Stomach (tissue), 9 donors: ENCODE results near the gene GPRC5B. TPM values are rescaled to one million over a fixed set of nuclear protein-coding genes. Genes with fewer than 3 reads are reported as not detected.

Experiments
- DNase-seq, 2 donors: peaks; one replicate each; pipeline versions ENCODE4 v3.0.0 to v3.0.0-alpha.2; 2013 to 2019
- H3K27ac ChIP-seq, 5 donors: fragments of 200-600 bp in 4 of 5; sonication (generic) in 4 of 5; one replicate each; pipeline ENCODE4 v1.5.1; 2013 to 2019; ENCODE audit warnings: mild to moderate bottlenecking in 1 of 5, moderate library complexity in 1 of 5
- H3K27me3 ChIP-seq, 3 donors: fragments of 200-600 bp; sonication (generic); one replicate each; pipeline ENCODE4 v1.5.1; 2017 to 2019; ENCODE audit warnings: mixed run types in 1 of 3
- H3K36me3 ChIP-seq, 4 donors: fragments of 200-600 bp; sonication (generic); 1 replicate in 3 of 4; 2 replicates in 1 of 4; pipeline ENCODE4 v1.5.1; 2016 to 2019
- H3K4me1 ChIP-seq, 4 donors: fragments of 200-600 bp; sonication (generic); one replicate each; pipeline ENCODE4 v1.5.1; 2016 to 2019
- H3K4me3 ChIP-seq, 4 donors: fragments of 200-600 bp; sonication (generic) in 3 of 4; one replicate each; pipeline ENCODE4 v1.5.1; 2016 to 2019; ENCODE audit warnings: mild to moderate bottlenecking in 1 of 4
- H3K9me3 ChIP-seq, 4 donors: fragments of 200-600 bp; sonication (generic); one replicate each; pipeline ENCODE4 v1.5.1; 2016 to 2019
- EP300 ChIP-seq: sonication (generic); formaldehyde crosslinking; IDR thresholded peaks from one replicate; pipeline ENCODE4 v1.6.1; 2017; ENCODE audit warnings: antibody characterized with exemption
- POLR2A ChIP-seq, 4 donors: fragments of 450-650 bp; IDR thresholded peaks; one replicate each; pipeline ENCODE4 v1.6.1; 2016; ENCODE audit warnings: antibody characterized with exemption in 4 of 4, control low read depth in 2 of 4, mild to moderate bottlenecking in 1 of 4, moderate library complexity in 1 of 4
- POLR2AphosphoS5 ChIP-seq, 3 donors: sonication (generic); formaldehyde crosslinking; IDR thresholded peaks; one replicate each; pipeline ENCODE4 v1.6.1; 2016; ENCODE audit warnings: antibody characterized with exemption in 3 of 3
- WGBS, 5 donors: extraction: QIAGEN DNeasy Blood & Tissue Kit in 3 of 5; methylation state at CpG; one replicate each; pipeline versions ENCODE4 v1.1.5 to v1.1.7; 2013 to 2018; 5-methylcytosine and 5-hydroxymethylcytosine counted together
- intact Hi-C: fragments of 100-400 bp; cut with DNase I; formaldehyde crosslinking; loops from one replicate; pipeline ENCODE4 v1.15.1; 2023; ENCODE audit warnings: low total_unique reads
- polyA plus RNA-seq, 3 donors: library from polyadenylated mRNA; stranded (reverse); fragments of 200-250 nt; gene quantifications; one replicate each; pipeline ENCODE4 v1.2.3, GENCODE V29; 2013
- total RNA-seq, 5 donors: library from RNA; depleted of rRNA; stranded (reverse); fragments of >200 nt; gene quantifications; one replicate each; pipeline versions ENCODE4 v1.1.0 to v1.2.3, GENCODE V29; 2014 to 2016
- TF ChIP-seq, protein P1 (sequence below), 7 experiments: fragments of 450-650 bp in 4 of 7; fragments of 200-600 bp in 3 of 7; sonication (generic) in 3 of 7; IDR thresholded peaks; one replicate each; pipeline ENCODE4 v1.5.1; 2016 to 2019; ENCODE audit warnings: antibody characterized with exemption in 7 of 7, control low read depth in 2 of 7, mild to moderate bottlenecking in 1 of 7
- donor health status: healthy with polysubstance abuse.
- donor health status: Bipolar disorder and iron deficiency.
- donor health status: healthy.

Gene GPRC5B
- total and polyA plus RNA-seq, 8 donors: 6.1 to 77.2 (median 24.6) TPM

DNA sequence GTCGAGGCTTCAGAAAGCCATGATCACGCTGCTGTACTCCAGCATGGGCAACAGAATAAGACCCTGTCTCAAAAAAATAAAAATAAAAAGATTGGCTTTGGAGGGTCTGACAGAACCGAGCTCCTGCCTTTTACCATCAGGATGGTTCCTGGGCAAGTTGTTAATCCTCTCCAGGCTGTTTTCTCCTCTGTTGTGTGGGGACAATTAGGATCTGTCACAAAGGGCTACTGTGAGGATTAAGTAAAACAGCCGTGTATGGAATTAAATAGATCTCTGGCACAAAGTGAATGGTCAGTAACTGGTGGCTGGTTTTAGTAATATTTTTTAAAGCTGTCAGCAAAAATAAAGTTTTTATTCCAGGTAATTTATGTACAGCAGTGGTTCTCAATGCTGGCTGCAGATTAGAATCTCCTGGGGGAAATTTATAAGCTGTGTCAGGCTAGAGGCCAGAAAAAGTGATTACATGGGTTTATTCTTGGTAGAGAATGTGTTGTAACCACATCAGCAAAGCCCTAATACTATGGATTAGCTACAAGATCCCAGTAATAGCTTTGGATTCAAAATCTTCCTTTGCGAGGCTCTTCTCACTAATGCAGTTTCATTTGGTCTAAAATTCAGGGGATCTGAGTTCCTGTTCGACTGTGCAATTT, 47.2 kb downstream of the GPRC5B start:
- DNase-seq: no peak
- Histone ChIP-seq H3K4me3 (no peak overlapping the region), H3K36me3 (peaks cover 0 to 6% (median 0%) of the 10 kb centered on the region in 4 donors), H3K27me3 (no peaks in the 10 kb centered on the region), H3K27ac (no peak overlapping the region), H3K9me3 (no peaks in the 10 kb centered on the region), H3K4me1 (peaks cover 0 to 13% (median 0%) of the 10 kb centered on the region in 4 donors)
- intact Hi-C loops: no loop called here
- TF ChIP-seq POLR2A (IDR thresholded peaks at IDR 0.05): no peak
- TF ChIP-seq POLR2AphosphoS5 (IDR thresholded peaks at IDR 0.05): no peak
- TF ChIP-seq, protein P1, sequence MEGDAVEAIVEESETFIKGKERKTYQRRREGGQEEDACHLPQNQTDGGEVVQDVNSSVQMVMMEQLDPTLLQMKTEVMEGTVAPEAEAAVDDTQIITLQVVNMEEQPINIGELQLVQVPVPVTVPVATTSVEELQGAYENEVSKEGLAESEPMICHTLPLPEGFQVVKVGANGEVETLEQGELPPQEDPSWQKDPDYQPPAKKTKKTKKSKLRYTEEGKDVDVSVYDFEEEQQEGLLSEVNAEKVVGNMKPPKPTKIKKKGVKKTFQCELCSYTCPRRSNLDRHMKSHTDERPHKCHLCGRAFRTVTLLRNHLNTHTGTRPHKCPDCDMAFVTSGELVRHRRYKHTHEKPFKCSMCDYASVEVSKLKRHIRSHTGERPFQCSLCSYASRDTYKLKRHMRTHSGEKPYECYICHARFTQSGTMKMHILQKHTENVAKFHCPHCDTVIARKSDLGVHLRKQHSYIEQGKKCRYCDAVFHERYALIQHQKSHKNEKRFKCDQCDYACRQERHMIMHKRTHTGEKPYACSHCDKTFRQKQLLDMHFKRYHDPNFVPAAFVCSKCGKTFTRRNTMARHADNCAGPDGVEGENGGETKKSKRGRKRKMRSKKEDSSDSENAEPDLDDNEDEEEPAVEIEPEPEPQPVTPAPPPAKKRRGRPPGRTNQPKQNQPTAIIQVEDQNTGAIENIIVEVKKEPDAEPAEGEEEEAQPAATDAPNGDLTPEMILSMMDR (IDR thresholded peaks at IDR 0.05): no peak
- TF ChIP-seq EP300: no peak
- WGBS, 5 donors: 64 to 81% (median 77%) methylated on average over 6 of the region's 6 CpGs

DNA sequence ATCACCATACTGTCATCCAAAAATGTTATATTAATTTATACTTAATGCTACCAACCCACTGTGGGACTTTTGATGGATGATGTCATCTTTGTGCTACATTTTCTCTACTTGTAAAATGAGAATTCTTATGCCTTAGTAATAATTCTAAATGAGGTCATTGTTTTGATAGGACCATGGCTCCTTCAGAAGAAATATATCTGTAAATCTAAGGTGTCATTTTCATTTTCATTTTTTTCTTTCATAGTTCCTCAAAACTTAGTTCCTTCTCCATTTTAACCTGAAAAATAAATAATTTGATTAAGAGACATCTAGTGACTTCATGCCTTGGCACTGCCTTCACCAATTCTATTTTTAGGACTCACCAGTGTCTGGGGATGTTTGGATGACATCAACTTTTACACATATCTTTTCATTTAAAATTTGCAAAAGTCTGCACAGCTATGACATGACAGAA, 48.7 kb downstream of the GPRC5B start:
- Histone ChIP-seq H3K4me1 (peaks cover 0 to 13% (median 1%) of the 10 kb centered on the region in 4 donors), H3K4me3 (no peak overlapping the region), H3K9me3 (no peaks in the 10 kb centered on the region), H3K27me3 (no peaks in the 10 kb centered on the region), H3K27ac (no peak overlapping the region), H3K36me3 (peaks cover 0 to 6% (median 0%) of the 10 kb centered on the region in 4 donors)
- intact Hi-C loops: no loop called here
- no peak for DNase-seq
- TF ChIP-seq, protein P1 (IDR thresholded peaks at IDR 0.05): no peak
- TF ChIP-seq POLR2AphosphoS5 (IDR thresholded peaks at IDR 0.05): no peak
- TF ChIP-seq POLR2A (IDR thresholded peaks at IDR 0.05): no peak
- TF ChIP-seq EP300: no peak

DNA sequence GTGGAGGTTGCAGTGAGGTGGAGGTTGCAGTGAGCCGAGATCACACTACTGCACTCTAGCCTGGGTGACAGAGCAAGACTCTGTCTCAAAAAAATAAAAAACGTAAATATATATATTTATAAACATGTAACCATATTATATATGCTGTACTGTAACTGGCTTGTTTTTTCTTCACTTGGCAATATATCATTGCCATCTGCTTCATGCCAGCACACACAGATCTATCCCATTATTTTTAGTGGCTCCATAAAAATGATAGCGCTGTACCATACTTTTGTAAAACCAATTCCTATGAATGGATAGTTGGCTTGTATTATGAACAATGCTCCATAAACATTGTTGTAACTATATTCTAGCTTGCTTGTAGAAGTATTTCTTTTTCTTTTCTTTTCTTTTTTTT, 49.5 kb downstream of the GPRC5B start:
- H3K27ac ChIP-seq: no peak overlapping the region
- intact Hi-C loops: no loop called here
- TF ChIP-seq POLR2A (IDR thresholded peaks at IDR 0.05): no peak

DNA sequence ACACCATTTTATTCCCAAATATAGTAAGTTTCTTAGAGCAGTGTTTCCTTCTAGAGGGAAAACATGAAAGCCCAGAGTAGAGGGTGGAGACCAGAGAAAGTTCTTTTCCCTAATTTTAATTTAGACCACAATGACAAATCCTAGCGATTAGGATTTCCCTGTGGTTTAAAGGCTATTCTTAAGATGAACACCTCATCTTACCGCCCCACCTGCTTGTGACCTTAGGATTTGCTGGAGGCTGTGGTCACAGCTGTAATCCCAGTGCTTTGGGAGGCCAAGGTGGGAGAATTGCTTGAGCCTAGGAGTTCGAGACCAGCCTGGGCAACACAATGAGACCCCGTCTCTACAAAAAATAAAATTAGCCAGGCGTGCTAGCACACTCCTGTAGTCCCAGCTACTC, 51.1 kb downstream of the GPRC5B start:
- intact Hi-C loops: no loop called here
- Histone ChIP-seq H3K4me3 (no peak overlapping the region), H3K27me3 (no peaks in the 10 kb centered on the region), H3K9me3 (no peaks in the 10 kb centered on the region), H3K27ac (no peak overlapping the region), H3K4me1 (peaks cover 0 to 13% (median 6%) of the 10 kb centered on the region in 4 donors), H3K36me3 (peaks cover 0 to 6% (median 0%) of the 10 kb centered on the region in 4 donors)
- no peak for DNase-seq
- TF ChIP-seq POLR2AphosphoS5 (IDR thresholded peaks at IDR 0.05) (no peak), EP300 (no peak), POLR2A (IDR thresholded peaks at IDR 0.05) (no peak)
- TF ChIP-seq, protein P1 (IDR thresholded peaks at IDR 0.05): no peak
- 82 to 98% (median 94%) methylated on average over 5 of the region's 5 CpGs for WGBS, 5 donors

More for the DNA sequence above, 49.5 kb downstream of the GPRC5B start:
- 90 to 98% (median 95%) methylated on average over 3 of the region's 3 CpGs for WGBS, 5 donors
- Histone ChIP-seq H3K27me3 (no peaks in the 10 kb centered on the region), H3K36me3 (peaks cover 0 to 6% (median 0%) of the 10 kb centered on the region in 4 donors), H3K4me1 (peaks cover 0 to 13% (median 3%) of the 10 kb centered on the region in 4 donors), H3K4me3 (no peak overlapping the region), H3K9me3 (no peaks in the 10 kb centered on the region)
- DNase-seq: no peak

DNA sequence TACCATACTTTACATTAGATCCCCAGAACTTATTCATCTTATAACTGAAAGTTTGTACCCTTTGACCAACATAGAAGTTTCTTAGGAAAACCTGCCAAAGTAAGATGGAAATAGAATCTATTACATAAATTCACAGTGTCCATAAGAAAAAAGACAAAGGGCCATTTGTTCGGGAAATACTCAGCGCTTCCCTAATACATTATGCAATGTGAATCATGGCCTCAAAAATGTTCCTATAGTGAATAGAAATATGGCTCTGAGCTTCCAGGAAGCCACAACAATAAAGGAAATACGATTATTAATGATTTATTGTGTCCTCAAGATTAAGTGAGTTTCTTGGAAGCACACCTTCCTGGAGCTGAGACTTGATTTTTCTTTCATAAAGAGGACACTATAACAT, 51.5 kb downstream of the GPRC5B start:
- no peaks in the 10 kb centered on the region for H3K27me3 ChIP-seq
- no peak for DNase-seq
- TF ChIP-seq, protein P1 (IDR thresholded peaks at IDR 0.05): no peak
- TF ChIP-seq POLR2AphosphoS5 (IDR thresholded peaks at IDR 0.05) (no peak), EP300 (no peak), POLR2A (IDR thresholded peaks at IDR 0.05) (no peak)
- H3K36me3 ChIP-seq: peaks cover 0 to 6% (median 0%) of the 10 kb centered on the region in 4 donors
- no peak overlapping the region for H3K4me3 ChIP-seq
- peaks cover 0 to 9% (median 6%) of the 10 kb centered on the region in 4 donors for H3K4me1 ChIP-seq
- intact Hi-C loops: no loop called here
- no peaks in the 10 kb centered on the region for H3K9me3 ChIP-seq
- WGBS, 5 donors: 56 to 77% (median 73%) methylated on average over 3 of the region's 3 CpGs
- H3K27ac ChIP-seq: no peak overlapping the region
